ENCODE results near the gene S100A16.

S100A16 gene

GRCh38 chr1:153635872-153636271 is 22.9 kb upstream of the S100A16 start:
- no peak for DNase-seq

- DNase-seq = peak; percentile 95
Observed at GRCh38 chr1:153633754-153634665, 21.1 kb upstream of the S100A16 start, which contains the start of gene CHTOP. Gene CHTOP (plus strand): TSS chr1:153634066. CDS start chr1:153636589, 2,523 bp downstream.

GRCh38 chr1:153633161-153633753 is 20.3 kb upstream of the S100A16 start:
- DNase-seq = no peak

GRCh38 chr1:153631047-153632022 is 18.4 kb upstream of the S100A16 start:
- DNase-seq = no peak

GRCh38 chr1:153630384-153630783 is 17.4 kb upstream of the S100A16 start:
- DNase-seq = no peak

GRCh38 chr1:153629971-153630370 is 17.0 kb upstream of the S100A16 start:
- DNase-seq = no peak

- no peak for DNase-seq
Observed at GRCh38 chr1:153629343-153629665, 16.4 kb upstream of the S100A16 start.

GRCh38 chr1:153628638-153629342 is 15.9 kb upstream of the S100A16 start:
- no peak for DNase-seq

- no peak for DNase-seq
Observed at GRCh38 chr1:153627715-153628626, 15.0 kb upstream of the S100A16 start, which contains the start of gene S100A1. Gene S100A1 (plus strand): TSS chr1:153628434. CDS start chr1:153630522, 2,088 bp downstream.

GRCh38 chr1:153626904-153627714 is 14.2 kb upstream of the S100A16 start, which contains the start of gene S100A13:
Gene S100A13 (minus strand): TSS chr1:153627505. CDS start chr1:153626472, 1,033 bp downstream.
- no peak for DNase-seq

GRCh38 chr1:153626477-153626903 is 13.6 kb upstream of the S100A16 start:
- no peak for DNase-seq

GRCh38 chr1:153624965-153625611 is 12.2 kb upstream of the S100A16 start:
- no peak for DNase-seq

- DNase-seq = no peak
Observed at GRCh38 chr1:153623101-153623500, 10.2 kb upstream of the S100A16 start.

- no peak for DNase-seq
Observed at GRCh38 chr1:153619171-153619570, 6.2 kb upstream of the S100A16 start.

- DNase-seq = peak; percentile 55
Observed at GRCh38 chr1:153617663-153618062, 4.7 kb upstream of the S100A16 start.

- DNase-seq = no peak
Observed at GRCh38 chr1:153616917-153617311, 4.0 kb upstream of the S100A16 start.

- DNase-seq = no peak
Observed at GRCh38 chr1:153616144-153616916, 3.4 kb upstream of the S100A16 start, which contains the start of gene S100A14. Gene S100A14 (minus strand): TSS chr1:153616325. CDS start chr1:153615858, 467 bp downstream.

- DNase-seq = no peak
Observed at GRCh38 chr1:153615406-153615805, 2.5 kb upstream of the S100A16 start.

GRCh38 chr1:153614906-153615305 is 2.0 kb upstream of the S100A16 start:
- DNase-seq = no peak

Data from CD4-positive, alpha-beta T cell treated with Interleukin-4 for 4 hours (primary cell).